Heart left ventricle (tissue), 13 donors: ENCODE results near the gene CCDC85C.

Experiments used
- CTCF ChIP-seq, 12 donors: fragments of 200-600 bp; sonication (generic) in 4 of 12; IDR thresholded peaks; one replicate each; pipeline versions ENCODE4 v1.5.0 to v1.8.0; 2018 to 2022; ENCODE audit warnings: antibody characterized with exemption in 12 of 12, mild to moderate bottlenecking in 5 of 12
- POLR2A ChIP-seq, 2 donors: fragments of 450-650 bp; IDR thresholded peaks; one replicate each; pipeline ENCODE4 v1.6.1; 2017; ENCODE audit warnings: antibody characterized with exemption in 2 of 2, mild to moderate bottlenecking in 2 of 2, moderate library complexity in 2 of 2
- donor health status: ischemic (EF 13 %, LVEDD 7.1; RV severe dilation, severe dysfunction).
- donor health status: DM: no; HTN: yes; CAD: no.
- donor health status: DM: no; HTN: no; CAD: no.
- donor health status: ischemic (EF 25% LVEDD 6.9; RV normal size, moderate dysfunction).
- donor health status: ischemic (EF 25% LVEDD 5.7; RV mildly dilated, moderate dysfunction).
- donor health status: ischemic (EF 35%, LVEDD 5.7; RV mildly dilated, moderate dysfunction).
- donor health status: nonischemic (EF 11% LVEDD 7.7; RV severe dilation, severe dysfunction).
- donor health status: DM: yes; HTN: yes; CAD: no.
- donor health status: PGD.
- donor health status: ischemic (EF 29% LVEDD 5.4; RV normal size, mild dysfunction).
- donor health status: nonischemic (EF 23%, LVEDD 6.1; RV moderate dilation, normal function).

- TF ChIP-seq CTCF (IDR thresholded peaks at IDR 0.05) (no peak), POLR2A (IDR thresholded peaks at IDR 0.05) (no peak)
Observed at GRCh38 chr14:99600232-99600888, 3.6 kb downstream of the CCDC85C start.
